IMR-90 (cell line): ENCODE measurements around the gene PRKCA. TPM values are rescaled to one million over a fixed set of nuclear protein-coding genes. Genes with fewer than 3 reads are reported as not detected.
"Not testable (repeated sequence)": the region's sequence is repeated elsewhere in the genome, so short reads cannot be mapped to it uniquely, and the experiment has no call there.

ENCODE experiments used
- ATAC-seq: fragments of 200-7000 bp; cut with Tn5 transposase; 2 replicates; pipeline ENCODE4 v1.9.1; 2020; ENCODE audit warnings: low read depth, mild to moderate bottlenecking, moderate library complexity
- BruUV-seq: library from RNA; stranded (reverse); fragments of 400-500 nt; replicated peaks from 2 replicates; lab custom pipeline; 2021; lab: Mats Ljungman, UMichigan
- CTCF ChIA-PET: fragments of 300-600 bp; formaldehyde crosslinking; extraction: SDS; loops from one replicate; lab custom pipeline; 2021; ENCODE audit warnings: antibody characterized with exemption; lab: Yijun Ruan, JAX
- POLR2A ChIA-PET: fragments of 300-600 bp; sonication (Branson Sonifier 250); formaldehyde crosslinking; loops from one replicate; lab custom pipeline; 2022; ENCODE audit warnings: antibody characterized with exemption; ENCODE audit not compliant: unreplicated experiment; lab: Charles Lee
- DNase-seq: peaks from one replicate; pipeline ENCODE4 v3.0.0; 2013
- H2AFZ ChIP-seq: replicated peaks from 2 replicates; pipeline ENCODE3; 2013; ENCODE audit warnings: low read length, mild to moderate bottlenecking; ENCODE audit not compliant: poor library complexity
- H2AK5ac ChIP-seq: 2 replicates; pipeline ENCODE4 v1.6.1; 2013; ENCODE audit warnings: low read depth, low read length, inconsistent platforms
- H2AK9ac ChIP-seq: replicated peaks from 2 replicates; pipeline ENCODE3; 2013; ENCODE audit warnings: mild to moderate bottlenecking, low read depth, low read length, moderate library complexity; ENCODE audit not compliant: poor library complexity
- H2BK120ac ChIP-seq: 2 replicates; pipeline ENCODE4 v1.6.1; 2013; ENCODE audit warnings: low read depth, low read length, inconsistent platforms
- H2BK15ac ChIP-seq: 3 replicates; pipeline ENCODE4 v1.6.1; 2013; ENCODE audit warnings: low read depth, low read length, inconsistent platforms
- H2BK20ac ChIP-seq: 2 replicates; pipeline ENCODE4 v1.6.1; 2013; ENCODE audit warnings: low read depth, mild to moderate bottlenecking, inconsistent platforms, low read length, moderate library complexity
- H2BK5ac ChIP-seq: 2 replicates; pipeline ENCODE4 v1.6.1; 2013; ENCODE audit warnings: mild to moderate bottlenecking, low read depth, low read length, inconsistent platforms; ENCODE audit not compliant: poor library complexity, severe bottlenecking
- H3K14ac ChIP-seq: replicated peaks from 2 replicates; pipeline ENCODE4 v1.6.1; 2013; ENCODE audit warnings: low read depth, low read length, inconsistent platforms
- H3K18ac ChIP-seq: 2 replicates; pipeline ENCODE4 v1.6.1; 2013; ENCODE audit warnings: low read depth, low read length, control low read depth
- H3K23ac ChIP-seq: 2 replicates; pipeline ENCODE4 v1.6.1; 2013; ENCODE audit warnings: low read depth, low read length, inconsistent platforms
- H3K27ac ChIP-seq: 2 replicates; pipeline ENCODE4 v1.5.1; 2013; ENCODE audit warnings: mild to moderate bottlenecking, control low read depth, low read length; ENCODE audit not compliant: insufficient read depth
- H3K27me3 ChIP-seq: 2 replicates; pipeline ENCODE4 v1.6.1; 2013; ENCODE audit warnings: low read length; ENCODE audit not compliant: control insufficient read depth, insufficient read depth
- H3K36me3 ChIP-seq: 2 replicates; pipeline ENCODE4 v1.6.1; 2013; ENCODE audit warnings: low read length, mixed read lengths; ENCODE audit not compliant: control insufficient read depth, insufficient read depth
- H3K4ac ChIP-seq: 2 replicates; pipeline ENCODE4 v1.6.1; 2013; ENCODE audit warnings: low read depth, low read length, inconsistent platforms
- H3K4me1 ChIP-seq: 2 replicates; pipeline ENCODE4 v1.6.1; 2013; ENCODE audit warnings: low read length, mixed read lengths; ENCODE audit not compliant: control insufficient read depth, insufficient read depth
- H3K4me2 ChIP-seq: 2 replicates; pipeline ENCODE4 v1.6.1; 2013; ENCODE audit warnings: low read depth, mild to moderate bottlenecking, control low read depth, low read length, moderate library complexity
- H3K4me3 ChIP-seq: 2 replicates; pipeline ENCODE4 v1.5.1; 2013; ENCODE audit warnings: low read depth, mild to moderate bottlenecking, control low read depth, low read length, moderate library complexity; ENCODE audit not compliant: insufficient read depth
- H3K56ac ChIP-seq: 2 replicates; pipeline ENCODE4 v1.6.1; 2013; ENCODE audit warnings: low read length, inconsistent platforms; ENCODE audit not compliant: insufficient read depth; ENCODE audit errors: extremely low read depth
- H3K79me1 ChIP-seq, 2 experiments: 2 replicates each; pipeline ENCODE4 v1.6.1; 2013; ENCODE audit warnings: low read length in 2 of 2, inconsistent platforms in 1 of 2, low read depth in 1 of 2
- H3K9ac ChIP-seq: 2 replicates; pipeline ENCODE4 v1.6.1; 2013; ENCODE audit warnings: low read depth, low read length, control low read depth
- H3K9me1 ChIP-seq: 2 replicates; pipeline ENCODE4 v1.6.1; 2013; ENCODE audit warnings: low read length, inconsistent platforms; ENCODE audit not compliant: insufficient read depth
- H3K9me3 ChIP-seq: 2 replicates; pipeline ENCODE4 v1.6.1; 2013; ENCODE audit warnings: low read length; ENCODE audit not compliant: control insufficient read depth, insufficient read depth
- H4K20me1 ChIP-seq: 2 replicates; pipeline ENCODE4 v1.6.1; 2013; ENCODE audit warnings: low read length, inconsistent platforms; ENCODE audit not compliant: insufficient read depth
- H4K5ac ChIP-seq: 2 replicates; pipeline ENCODE4 v1.6.1; 2013; ENCODE audit warnings: mild to moderate bottlenecking, low read depth, low read length, control low read depth
- H4K8ac ChIP-seq, 2 experiments: 2 replicates each; pipeline ENCODE4 v1.6.1; 2013; ENCODE audit warnings: low read depth in 2 of 2, low read length in 2 of 2, control low read depth in 1 of 2, inconsistent platforms in 1 of 2
- H4K91ac ChIP-seq: 2 replicates; pipeline ENCODE4 v1.6.1; 2013; ENCODE audit warnings: low read depth, low read length, inconsistent platforms; ENCODE audit not compliant: insufficient read depth
- CHD1 ChIP-seq: IDR thresholded peaks from 2 replicates; pipeline ENCODE4 v1.6.1; 2012; ENCODE audit warnings: low read depth, low read length, improper control_type of control experiment
- MAFK ChIP-seq: IDR thresholded peaks from 2 replicates; pipeline ENCODE4 v1.6.1; 2012; ENCODE audit warnings: low read depth, low read length, improper control_type of control experiment
- MAZ ChIP-seq: IDR thresholded peaks from 2 replicates; pipeline ENCODE4 v1.6.1; 2012; ENCODE audit warnings: low read depth, mild to moderate bottlenecking, low read length, improper control_type of control experiment, moderate library complexity, borderline replicate concordance
- MXI1 ChIP-seq: IDR thresholded peaks from 2 replicates; pipeline ENCODE4 v1.6.1; 2012; ENCODE audit warnings: low read depth, mild to moderate bottlenecking, low read length, moderate library complexity, borderline replicate concordance
- NFE2L2 ChIP-seq: fragments of 150-350 bp; IDR thresholded peaks from 2 replicates; pipeline ENCODE4 v1.6.1; 2016; ENCODE audit warnings: low read depth, mild to moderate bottlenecking, low read length
- RAD21 ChIP-seq: IDR thresholded peaks from 2 replicates; pipeline ENCODE4 v1.6.1; 2012; ENCODE audit warnings: low read length, improper control_type of control experiment
- SMC3 ChIP-seq: fragments of 150-350 bp; IDR thresholded peaks from 2 replicates; pipeline ENCODE4 v1.6.1; 2016; ENCODE audit warnings: low read depth, mild to moderate bottlenecking, antibody characterized with exemption, low read length, moderate library complexity
- WGBS, 2 experiments: methylation state at CpG; one replicate each; pipeline versions ENCODE4 v1.1.5 to v1.1.7; 2013; ENCODE audit warnings: missing lambda C conversion rate in 2 of 2; ENCODE audit not compliant: insufficient read length in 1 of 2; ENCODE audit errors: extremely low coverage in 2 of 2; 5-methylcytosine and 5-hydroxymethylcytosine counted together
- dilution Hi-C: fragments of 300-500 bp; cut with HindIII; formaldehyde crosslinking; loops from one replicate; pipeline ENCODE4 v1.14.3; 2018; ENCODE audit warnings: low sequenced_read_pairs; ENCODE audit not compliant: unreplicated experiment
- in situ Hi-C: fragments of 300-500 bp; cut with MboI; formaldehyde crosslinking; loops from 3 replicates; pipeline ENCODE4 v1.14.3; 2019; ENCODE audit warnings: low sequenced_read_pairs, inconsistent platforms, mixed read lengths
- intact Hi-C: fragments of 100-400 bp; cut with micrococcal nuclease; formaldehyde crosslinking; loops from 2 replicates; pipeline ENCODE4 v1.10.0; 2022
- polyA plus RNA-seq, 3 experiments: library from polyadenylated mRNA; depleted of rRNA; stranded (reverse); fragments of >200 nt; gene quantifications; 2 replicates each; pipeline ENCODE4 v1.2.3, GENCODE V29; 2012; ENCODE audit warnings: low replicate concordance in 1 of 3
- total RNA-seq: library from RNA; depleted of rRNA; stranded (reverse); fragments of >200 nt; gene quantifications from 2 replicates; pipeline ENCODE4 v1.2.3, GENCODE V29; 2012
- TF ChIP-seq, protein P1 (sequence below): fragments of 150-350 bp; IDR thresholded peaks from 2 replicates; pipeline ENCODE4 v1.6.1; 2017; ENCODE audit warnings: mild to moderate bottlenecking, antibody characterized with exemption, low read length, low read depth

The PRKCA gene
- total and polyA plus RNA-seq, 2 of the 4 experiments (the other 2 are of a cell fraction): 31.0 to 46.0 TPM

DNA sequence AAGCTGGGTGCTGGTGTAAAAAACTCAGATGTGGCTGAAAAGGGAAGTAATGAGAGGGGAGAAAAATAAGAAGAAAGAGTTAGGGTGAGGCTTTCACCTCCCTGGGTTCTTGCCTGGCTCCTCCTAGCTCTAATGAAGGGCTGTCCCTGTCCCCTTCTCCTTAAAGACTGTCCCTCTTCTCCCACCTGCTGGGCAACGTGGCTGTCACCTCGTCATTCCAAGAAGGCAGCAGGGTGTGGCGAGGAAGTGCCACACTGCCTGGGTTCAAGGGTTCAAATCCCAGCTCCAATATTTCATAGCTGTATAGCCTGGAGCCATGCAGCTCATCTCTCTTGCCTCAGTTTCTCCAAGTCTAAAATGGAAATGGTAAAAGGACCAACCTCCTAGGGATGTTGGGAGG is 410.0 kb downstream of the PRKCA start:
- ChIA-PET CTCF (interaction anchor here (0.6 kb wide), 1 partner anchor 164 kb away, joined by 3 read pairs; no protein-coding TSS in a partner anchor), POLR2A (no interaction called here)
- H4K91ac ChIP-seq: no peak overlapping the region
- no peak overlapping the region for H2BK15ac ChIP-seq
- H3K14ac ChIP-seq: no peak overlapping the region
- no peak overlapping the region for H3K18ac ChIP-seq
- H3K27me3 ChIP-seq: no peaks in the 10 kb centered on the region
- H3K56ac ChIP-seq: no peak overlapping the region
- H3K4ac ChIP-seq: no peak overlapping the region
- no peak for TF ChIP-seq MAZ
- TF ChIP-seq, protein P1, sequence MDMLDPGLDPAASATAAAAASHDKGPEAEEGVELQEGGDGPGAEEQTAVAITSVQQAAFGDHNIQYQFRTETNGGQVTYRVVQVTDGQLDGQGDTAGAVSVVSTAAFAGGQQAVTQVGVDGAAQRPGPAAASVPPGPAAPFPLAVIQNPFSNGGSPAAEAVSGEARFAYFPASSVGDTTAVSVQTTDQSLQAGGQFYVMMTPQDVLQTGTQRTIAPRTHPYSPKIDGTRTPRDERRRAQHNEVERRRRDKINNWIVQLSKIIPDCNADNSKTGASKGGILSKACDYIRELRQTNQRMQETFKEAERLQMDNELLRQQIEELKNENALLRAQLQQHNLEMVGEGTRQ: no peak
- TF ChIP-seq NFE2L2: no peak
- TF ChIP-seq CHD1: no peak
- TF ChIP-seq RAD21: no peak
- no peak for TF ChIP-seq MAFK
- TF ChIP-seq SMC3: no peak
- no peak for TF ChIP-seq MXI1
- H3K4me3 ChIP-seq: no peak overlapping the region
- no peak overlapping the region for H2BK20ac ChIP-seq
- BruUV-seq: no TSS peak
- H3K27ac ChIP-seq: no peak overlapping the region
- no peak overlapping the region for H3K9ac ChIP-seq
- peaks cover 3 to 10% of the 10 kb centered on the region in 2 experiments; a peak in 2 of 4 replicates for H3K79me1 ChIP-seq
- no peak overlapping the region for H2BK120ac ChIP-seq
- intact Hi-C loops (no loop called here), dilution Hi-C loops (no loop called here), in situ Hi-C loops (no loop called here)
- no peak overlapping the region for H2AK5ac ChIP-seq
- H4K5ac ChIP-seq: no peak overlapping the region
- peaks cover 2% of the 10 kb centered on the region; the same call in 1 of the 2 replicates for H4K20me1 ChIP-seq
- H3K23ac ChIP-seq: no peak overlapping the region
- DNase-seq: no peak
- H3K36me3 ChIP-seq: peaks cover 10% of the 10 kb centered on the region
- H2BK5ac ChIP-seq: no peak overlapping the region
- no CpG with 5 or more reads among the region's 3 CpGs for WGBS, 2 experiments
- no peak overlapping the region for H2AFZ ChIP-seq
- H2AK9ac ChIP-seq: no peak overlapping the region
- H3K9me1 ChIP-seq: peaks cover 5% of the 10 kb centered on the region; the same call in 1 of the 2 replicates
- H4K8ac ChIP-seq: no peak overlapping the region
- no peak for ATAC-seq
- H3K9me3 ChIP-seq: no peaks in the 10 kb centered on the region
- H3K4me1 ChIP-seq: no peaks in the 10 kb centered on the region
- H3K4me2 ChIP-seq: no peak overlapping the region

DNA sequence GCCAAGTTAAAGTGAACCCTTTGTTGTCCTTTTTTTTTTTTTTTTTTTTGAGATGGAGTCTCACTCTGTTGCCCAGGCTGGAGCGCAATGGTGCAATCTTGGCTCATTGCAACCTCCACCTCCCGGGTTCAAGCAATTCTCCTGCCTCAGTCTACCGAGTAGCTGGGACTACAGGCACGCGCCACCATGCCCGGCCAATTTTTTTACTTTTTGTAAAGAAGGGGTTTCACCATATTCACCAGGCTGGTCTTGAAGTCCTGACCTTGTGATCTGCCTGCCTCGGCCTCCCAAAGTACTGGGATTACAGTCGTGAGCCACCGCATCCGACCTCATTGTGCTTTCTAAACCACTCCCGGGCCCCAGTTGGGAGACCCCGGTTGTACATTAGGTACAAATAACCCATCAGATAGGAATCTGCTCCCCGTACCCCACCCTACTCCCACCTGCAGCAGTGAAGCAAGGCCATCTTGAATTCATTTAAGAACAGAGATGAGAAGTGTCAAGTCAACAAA is 410.7 kb downstream of the PRKCA start:
- 92% methylated on average over 4 of the region's 13 CpGs; no CpG with 5 or more reads in 1 of the 2 experiments for WGBS, 2 experiments
- ATAC-seq, H3K56ac ChIP-seq, H2BK20ac ChIP-seq, H4K91ac ChIP-seq, H4K5ac ChIP-seq, H2AK9ac ChIP-seq, H3K23ac ChIP-seq, dilution Hi-C loops, H4K8ac ChIP-seq, H3K27ac ChIP-seq, H3K36me3 ChIP-seq, H3K4me2 ChIP-seq, H4K20me1 ChIP-seq, H3K79me1 ChIP-seq, H2AFZ ChIP-seq, H3K9me1 ChIP-seq, H3K4me3 ChIP-seq, H2BK15ac ChIP-seq, H2BK5ac ChIP-seq, H3K4ac ChIP-seq, H3K9ac ChIP-seq, BruUV-seq, H3K4me1 ChIP-seq, H2AK5ac ChIP-seq, DNase-seq, intact Hi-C loops, H3K14ac ChIP-seq, POLR2A ChIA-PET, H3K9me3 ChIP-seq, H3K18ac ChIP-seq, H3K27me3 ChIP-seq, in situ Hi-C loops, H2BK120ac ChIP-seq: not testable (repeated sequence)
- CTCF ChIA-PET: interaction anchor here (0.6 kb wide), 1 partner anchor 163 kb away, joined by 3 read pairs; no protein-coding TSS in a partner anchor
